CD8-positive, alpha-beta memory T cell (primary cell): ENCODE results near the gene SLC33A1. TPM values are rescaled to one million over a fixed set of nuclear protein-coding genes. Genes with fewer than 3 reads are reported as not detected.
A peak's percentile ranks its signal among the peaks of the same experiment; 100 is the strongest.

Source experiments
- CTCF ChIA-PET: fragments of 350-600 bp; sonication (Branson Sonifier 250); formaldehyde crosslinking; loops from one replicate; lab custom pipeline; 2021; ENCODE audit warnings: antibody characterized with exemption; lab: Charles Lee
- POLR2A ChIA-PET: fragments of 350-600 bp; sonication (Branson Sonifier 250); formaldehyde crosslinking; loops from one replicate; lab custom pipeline; 2021; ENCODE audit warnings: antibody characterized with exemption; lab: Charles Lee
- DNase-seq, 5 donors: peaks; one replicate each; pipeline versions ENCODE4 v3.0.0 to v3.0.0-alpha.2; 2020 to 2022; ENCODE audit warnings: mixed read lengths in 1 of 5
- H3K27ac ChIP-seq: one replicate; pipeline ENCODE4 v1.7.0; 2013; ENCODE audit warnings: low read depth, mild to moderate bottlenecking, low read length, moderate library complexity
- H3K27me3 ChIP-seq: 2 replicates; pipeline ENCODE4 v1.7.0; 2013; ENCODE audit warnings: low read length, mild to moderate bottlenecking; ENCODE audit not compliant: insufficient read depth, poor library complexity, severe bottlenecking
- H3K36me3 ChIP-seq: 2 replicates; pipeline ENCODE4 v1.7.0; 2013; ENCODE audit warnings: mild to moderate bottlenecking, low read length, moderate library complexity; ENCODE audit not compliant: insufficient read depth
- H3K4me1 ChIP-seq: 2 replicates; pipeline ENCODE4 v1.7.0; 2013; ENCODE audit warnings: mild to moderate bottlenecking, low read length, moderate library complexity; ENCODE audit not compliant: insufficient read depth
- H3K4me3 ChIP-seq: 2 replicates; pipeline ENCODE4 v1.7.0; 2013; ENCODE audit warnings: mild to moderate bottlenecking, low read length
- H3K9me3 ChIP-seq: 2 replicates; pipeline ENCODE4 v1.7.0; 2013; ENCODE audit warnings: mild to moderate bottlenecking, low read length
- H3K27ac Mint-ChIP-seq, 8 donors: one replicate each; pipeline ENCODE4 v1.8.0; 2020 to 2021; ENCODE audit warnings: mixed read lengths in 8 of 8, mild to moderate bottlenecking in 6 of 8, inconsistent platforms in 3 of 8, moderate library complexity in 3 of 8
- H3K27me3 Mint-ChIP-seq, 2 donors: one replicate each; pipeline ENCODE4 v1.8.0; 2020 to 2021; ENCODE audit warnings: mixed read lengths in 2 of 2, mild to moderate bottlenecking in 1 of 2, moderate library complexity in 1 of 2
- H3K36me3 Mint-ChIP-seq, 3 donors: one replicate each; pipeline ENCODE4 v1.8.0; 2020 to 2021; ENCODE audit warnings: mixed read lengths in 3 of 3, inconsistent platforms in 1 of 3, mild to moderate bottlenecking in 1 of 3
- H3K4me1 Mint-ChIP-seq, 3 donors: one replicate each; pipeline ENCODE4 v1.8.0; 2020 to 2021; ENCODE audit warnings: mixed read lengths in 3 of 3, inconsistent platforms in 1 of 3, mild to moderate bottlenecking in 1 of 3
- H3K4me3 Mint-ChIP-seq, 7 donors: one replicate each; pipeline ENCODE4 v1.8.0; 2020 to 2021; ENCODE audit warnings: mixed read lengths in 7 of 7, mild to moderate bottlenecking in 6 of 7, moderate library complexity in 4 of 7, inconsistent platforms in 2 of 7
- H3K9me3 Mint-ChIP-seq, 5 donors: one replicate each; pipeline ENCODE4 v1.8.0; 2020 to 2022; ENCODE audit warnings: mixed read lengths in 5 of 5, mild to moderate bottlenecking in 3 of 5, moderate library complexity in 2 of 5, inconsistent platforms in 1 of 5
- polyA plus RNA-seq: library from polyadenylated mRNA; unstranded; fragments of 300-500 nt; fragmentation: Illumina TruSeq; gene quantifications from one replicate; pipeline ENCODE4 v1.2.3, GENCODE V29; 2021
- total RNA-seq, 2 experiments: library from RNA; stranded (reverse); gene quantifications; one replicate each; pipeline ENCODE4 v1.2.3, GENCODE V29; 2021

The SLC33A1 gene
- total and polyA plus RNA-seq, 3 experiments from 2014 or later = 19.5 to 24.8 (median 22.8) TPM

DNA sequence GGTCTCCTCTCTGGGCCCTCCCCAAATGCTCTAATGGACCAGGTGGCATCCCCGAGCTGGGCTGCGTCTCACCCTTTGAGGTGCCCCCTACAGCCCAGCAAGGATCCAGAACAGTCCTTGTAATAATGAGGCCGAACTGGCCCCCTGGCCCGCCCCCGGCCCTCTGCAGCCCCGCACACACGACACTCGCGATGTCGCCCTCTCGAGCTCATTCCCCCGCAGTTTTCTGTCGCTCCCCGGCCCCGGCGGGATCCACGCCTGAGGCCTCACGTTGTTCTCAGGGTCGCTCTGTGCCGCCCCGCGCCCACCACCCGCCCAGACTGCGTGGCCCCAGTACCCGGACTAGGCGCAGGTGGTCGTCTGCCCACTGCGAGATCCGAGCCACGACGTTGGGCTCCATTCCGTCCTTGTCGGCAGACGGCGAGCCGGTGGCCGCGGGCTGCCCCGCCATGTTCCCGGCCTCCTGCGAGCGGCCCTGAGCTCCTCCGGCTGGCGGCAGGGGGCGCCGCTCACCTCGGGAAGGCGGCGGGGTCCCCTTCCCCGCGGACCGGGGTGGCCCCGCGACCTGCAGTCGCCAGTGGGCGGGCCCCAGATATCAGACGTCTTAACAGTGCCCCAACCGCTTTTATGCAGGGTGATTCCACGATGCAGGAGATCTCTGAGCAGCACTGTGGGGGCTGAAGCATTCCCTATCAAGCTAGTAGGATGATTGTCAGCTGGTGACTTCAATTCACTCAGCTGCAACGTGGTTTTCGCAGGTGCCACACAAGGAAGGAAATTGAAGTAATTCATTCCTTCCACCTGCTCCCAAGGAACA, 48.2 kb downstream of the SLC33A1 start, which contains the start of gene C3orf33:
TSS of gene C3orf33 (minus strand) at position 477 of the 817 bp plus-strand sequence. CDS start at position 451, 26 bp downstream.
- CTCF ChIA-PET = interaction anchor here (0.6 to 2.9 kb wide), 62 partner anchors 9 to 1492 kb away, joined by 3 to 44 read pairs (median 4); partner anchors contain the start of genes GMPS and SLC33A1
- Histone ChIP-seq H3K9me3 (no peaks in the 10 kb centered on the region), H3K4me3 (peak within 1 kb of the TSS; percentile 49), H3K27ac (peak within 1 kb of the TSS; percentile 59), H3K4me1 (no peaks in the 10 kb centered on the region), H3K36me3 (no peaks in the 10 kb centered on the region), H3K27me3 (peaks cover 3% of the 10 kb centered on the region)
- Mint-ChIP-seq H3K4me3 (peak within 1 kb of the TSS; percentile 86 to 93 (median 90)), H3K36me3 (peaks cover 5 to 20% (median 8%) of the 10 kb centered on the region in 3 donors), H3K27ac (peak within 1 kb of the TSS; percentile 67 to 98 (median 92)), H3K27me3 (peaks cover 4 to 7% of the 10 kb centered on the region in 2 donors), H3K9me3 (no peaks in the 10 kb centered on the region), H3K4me1 (peaks cover 20 to 39% (median 30%) of the 10 kb centered on the region in 3 donors)
- DNase-seq = peak; percentile 70 to 81 (median 77)
- POLR2A ChIA-PET = interaction anchor here (0.6 to 3.1 kb wide), 7 partner anchors 10 to 749 kb away, joined by 3 to 24 read pairs (median 6); partner anchors contain the start of genes GMPS, SLC33A1 and SSR3

DNA sequence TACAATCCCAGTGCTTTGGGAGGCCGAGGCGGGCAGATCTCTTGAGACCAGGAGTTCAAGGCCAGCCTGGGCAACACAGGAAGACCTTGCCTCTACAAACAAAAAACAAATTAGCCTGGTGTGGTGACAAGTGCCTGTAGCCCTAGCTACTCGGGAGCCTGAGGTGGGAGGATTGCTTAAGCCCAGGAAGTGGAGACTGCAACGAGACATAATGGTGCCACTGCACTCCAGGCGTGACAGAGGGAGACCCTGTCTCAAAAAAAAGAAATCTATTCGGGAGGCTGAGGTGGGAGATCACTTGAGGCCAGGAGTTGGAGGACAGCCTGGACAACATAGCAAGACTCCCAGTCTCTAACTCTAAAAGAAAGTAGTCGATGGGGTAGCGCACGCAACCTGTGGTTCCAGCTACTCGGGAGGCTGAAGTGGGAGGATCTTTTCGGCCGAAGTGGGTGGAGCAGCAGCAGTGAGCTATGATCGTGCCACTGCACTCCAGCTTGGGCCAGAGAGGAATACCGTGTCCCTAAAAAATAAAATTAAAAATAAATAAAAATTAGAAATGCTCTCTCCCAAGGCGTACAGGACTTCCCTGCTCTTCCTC, 48.9 kb downstream of the SLC33A1 start:
- H3K4me3 ChIP-seq = peak overlapping the region; percentile 49
- peak overlapping the region; percentile 86 to 93 (median 90) for H3K4me3 Mint-ChIP-seq
- H3K9me3 Mint-ChIP-seq = no peaks in the 10 kb centered on the region
- H3K27me3 Mint-ChIP-seq = peaks cover 0 to 7% of the 10 kb centered on the region in 2 donors
- H3K9me3 ChIP-seq = no peaks in the 10 kb centered on the region
- H3K27ac Mint-ChIP-seq = peak overlapping the region; percentile 67 to 98 (median 92)
- no peaks in the 10 kb centered on the region for H3K36me3 ChIP-seq
- H3K27me3 ChIP-seq = no peaks in the 10 kb centered on the region
- H3K4me1 Mint-ChIP-seq = peaks cover 23 to 45% (median 35%) of the 10 kb centered on the region in 3 donors
- DNase-seq = peak in 2 of 5 donors; percentile 11 to 52
- no peaks in the 10 kb centered on the region for H3K4me1 ChIP-seq
- peaks cover 5 to 25% (median 8%) of the 10 kb centered on the region in 3 donors for H3K36me3 Mint-ChIP-seq
- CTCF ChIA-PET = interaction anchor here (0.6 to 2.9 kb wide), 55 partner anchors 10 to 1492 kb away, joined by 3 to 44 read pairs (median 4); partner anchors contain the start of genes GMPS and SLC33A1
- POLR2A ChIA-PET = interaction anchor here (0.6 to 3.1 kb wide), 5 partner anchors 10 to 65 kb away, joined by 4 to 24 read pairs (median 8); partner anchors contain the start of genes GMPS and SLC33A1
- peak overlapping the region; percentile 59 for H3K27ac ChIP-seq

GRCh38 chr3:155804323-155804722, 49.9 kb downstream of the SLC33A1 start:
- no peaks in the 10 kb centered on the region for H3K9me3 Mint-ChIP-seq
- CTCF ChIA-PET = no interaction called here
- H3K27ac Mint-ChIP-seq = peak overlapping the region; percentile 0 to 95 (median 38)
- peaks cover 0 to 3% of the 10 kb centered on the region in 2 donors for H3K27me3 Mint-ChIP-seq
- H3K4me3 ChIP-seq = no peak overlapping the region
- POLR2A ChIA-PET = interaction anchor here (3.1 kb wide), 1 partner anchor 66 kb away, joined by 24 read pairs; the partner anchor contains the start of gene GMPS
- no peaks in the 10 kb centered on the region for H3K9me3 ChIP-seq
- H3K36me3 ChIP-seq = peaks cover under 1% of the 10 kb centered on the region
- H3K27ac ChIP-seq = no peak overlapping the region
- DNase-seq = no peak
- H3K4me3 Mint-ChIP-seq = peak overlapping the region in 5 of 7 donors; percentile 18 to 91 (median 86)
- H3K36me3 Mint-ChIP-seq = peaks cover 8 to 32% (median 12%) of the 10 kb centered on the region in 3 donors
- H3K4me1 ChIP-seq = no peaks in the 10 kb centered on the region
- H3K4me1 Mint-ChIP-seq = peaks cover 23 to 52% (median 44%) of the 10 kb centered on the region in 3 donors
- no peaks in the 10 kb centered on the region for H3K27me3 ChIP-seq

DNA sequence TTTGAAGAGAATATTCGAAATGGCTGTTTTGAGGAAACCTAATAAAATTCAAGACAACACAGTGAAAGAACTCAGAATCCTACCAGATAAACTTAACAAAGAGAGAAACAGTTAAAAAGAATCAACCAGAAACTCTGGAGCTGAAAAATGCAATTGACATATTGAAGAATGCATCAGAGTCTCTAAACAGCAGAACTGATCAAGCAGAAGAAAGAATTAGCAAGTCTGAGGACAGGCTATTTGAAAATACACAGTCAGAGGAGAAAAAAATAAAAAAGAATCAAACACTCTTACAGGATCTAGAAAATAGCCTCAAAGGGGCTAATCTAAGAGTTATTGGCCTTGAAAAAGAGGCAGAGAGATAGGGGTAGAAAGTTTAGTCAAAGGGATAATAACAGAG, 61.7 kb downstream of the SLC33A1 start:
- Histone ChIP-seq H3K36me3 (no peaks in the 10 kb centered on the region), H3K27ac (no peak overlapping the region), H3K27me3 (no peaks in the 10 kb centered on the region), H3K4me3 (no peak overlapping the region), H3K4me1 (no peaks in the 10 kb centered on the region), H3K9me3 (no peaks in the 10 kb centered on the region)
- CTCF ChIA-PET = no interaction called here
- Mint-ChIP-seq H3K36me3 (peaks cover 32 to 57% (median 37%) of the 10 kb centered on the region in 3 donors), H3K27ac (no peak overlapping the region), H3K27me3 (no peaks in the 10 kb centered on the region), H3K4me1 (peaks cover 4 to 20% (median 19%) of the 10 kb centered on the region in 3 donors), H3K9me3 (peaks cover 0 to 8% (median 2%) of the 10 kb centered on the region in 5 donors), H3K4me3 (no peak overlapping the region)
- DNase-seq = no peak
- POLR2A ChIA-PET = no interaction called here

GRCh38 chr3:155791190-155791589, 63.0 kb downstream of the SLC33A1 start:
- H3K4me3 ChIP-seq = no peak overlapping the region
- Mint-ChIP-seq H3K27me3 (no peaks in the 10 kb centered on the region), H3K27ac (peak overlapping the region in 1 of 8 donors; percentile 91), H3K36me3 (peaks cover 27 to 46% (median 40%) of the 10 kb centered on the region in 3 donors), H3K4me3 (no peak overlapping the region), H3K4me1 (peaks cover 2 to 17% (median 15%) of the 10 kb centered on the region in 3 donors), H3K9me3 (peaks cover 0 to 8% (median 2%) of the 10 kb centered on the region in 5 donors)
- ChIA-PET POLR2A (no interaction called here), CTCF (no interaction called here)
- H3K9me3 ChIP-seq = no peaks in the 10 kb centered on the region
- no peak overlapping the region for H3K27ac ChIP-seq
- H3K27me3 ChIP-seq = no peaks in the 10 kb centered on the region
- no peaks in the 10 kb centered on the region for H3K4me1 ChIP-seq
- DNase-seq = no peak
- no peaks in the 10 kb centered on the region for H3K36me3 ChIP-seq

DNA sequence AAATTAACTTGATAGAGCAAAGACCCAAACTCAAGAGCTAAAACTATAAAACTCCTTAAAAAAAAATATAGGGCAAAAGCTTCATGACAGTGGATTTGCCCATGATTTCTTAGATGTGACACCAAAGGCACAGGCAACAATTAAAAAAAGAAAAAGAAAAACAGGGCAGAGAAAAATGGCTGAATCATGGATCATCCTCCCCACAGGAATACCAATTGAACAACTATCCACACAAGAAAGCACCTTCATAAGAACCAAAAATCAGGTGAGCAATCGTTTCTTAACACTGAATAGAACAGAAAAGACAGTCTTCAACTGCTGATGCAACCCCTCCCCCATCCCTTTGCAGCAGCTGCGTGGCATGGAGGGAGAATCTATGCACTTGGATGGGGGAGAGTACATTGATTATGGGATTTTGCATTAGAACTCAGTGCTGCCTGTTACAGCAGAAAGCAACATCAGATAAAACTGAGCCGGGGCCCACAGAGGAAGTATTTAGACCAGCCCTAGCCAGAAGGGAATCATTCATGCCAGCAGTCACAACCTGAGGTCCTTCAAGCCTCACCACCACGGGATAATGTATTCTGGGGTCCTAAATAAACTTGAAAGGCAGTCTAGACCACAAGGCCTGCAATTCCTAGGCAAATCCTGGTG, 63.8 kb downstream of the SLC33A1 start:
- Mint-ChIP-seq H3K4me1 (peaks cover 5 to 25% (median 21%) of the 10 kb centered on the region in 3 donors), H3K27me3 (no peaks in the 10 kb centered on the region), H3K27ac (peak overlapping the region in 1 of 8 donors; percentile 25), H3K9me3 (peaks cover 0 to 8% (median 2%) of the 10 kb centered on the region in 5 donors), H3K36me3 (peaks cover 23 to 43% (median 42%) of the 10 kb centered on the region in 3 donors), H3K4me3 (no peak overlapping the region)
- no peak overlapping the region for H3K27ac ChIP-seq
- no peaks in the 10 kb centered on the region for H3K27me3 ChIP-seq
- no peak for DNase-seq
- H3K4me1 ChIP-seq = no peaks in the 10 kb centered on the region
- no peak overlapping the region for H3K4me3 ChIP-seq
- H3K36me3 ChIP-seq = no peaks in the 10 kb centered on the region
- POLR2A ChIA-PET = no interaction called here
- CTCF ChIA-PET = interaction anchor here (0.8 kb wide), 1 partner anchor 20 kb away, joined by 4 read pairs; no protein-coding TSS in a partner anchor
- H3K9me3 ChIP-seq = no peaks in the 10 kb centered on the region

GRCh38 chr3:155785662-155786295, 68.4 kb downstream of the SLC33A1 start:
- Histone ChIP-seq H3K27me3 (no peaks in the 10 kb centered on the region), H3K36me3 (no peaks in the 10 kb centered on the region), H3K9me3 (no peaks in the 10 kb centered on the region), H3K27ac (no peak overlapping the region), H3K4me3 (no peak overlapping the region), H3K4me1 (no peaks in the 10 kb centered on the region)
- H3K27ac Mint-ChIP-seq = peak overlapping the region in 2 of 8 donors; percentile 5 to 78
- peaks cover 7 to 14% (median 9%) of the 10 kb centered on the region in 5 donors for H3K9me3 Mint-ChIP-seq
- no peak for DNase-seq
- ChIA-PET CTCF (interaction anchor here (1.4 kb wide), 1 partner anchor 20 kb away, joined by 4 read pairs; the partner anchor contains the start of gene C3orf33), POLR2A (no interaction called here)
- H3K36me3 Mint-ChIP-seq = peaks cover 11 to 34% (median 30%) of the 10 kb centered on the region in 3 donors
- H3K27me3 Mint-ChIP-seq = no peaks in the 10 kb centered on the region
- peaks cover 5 to 18% (median 14%) of the 10 kb centered on the region in 3 donors for H3K4me1 Mint-ChIP-seq
- H3K4me3 Mint-ChIP-seq = no peak overlapping the region
